ENCODE data around the gene HMOX2. TPM values are rescaled to one million over a fixed set of nuclear protein-coding genes. Genes with fewer than 3 reads are reported as not detected.

HMOX2 gene, protein sequence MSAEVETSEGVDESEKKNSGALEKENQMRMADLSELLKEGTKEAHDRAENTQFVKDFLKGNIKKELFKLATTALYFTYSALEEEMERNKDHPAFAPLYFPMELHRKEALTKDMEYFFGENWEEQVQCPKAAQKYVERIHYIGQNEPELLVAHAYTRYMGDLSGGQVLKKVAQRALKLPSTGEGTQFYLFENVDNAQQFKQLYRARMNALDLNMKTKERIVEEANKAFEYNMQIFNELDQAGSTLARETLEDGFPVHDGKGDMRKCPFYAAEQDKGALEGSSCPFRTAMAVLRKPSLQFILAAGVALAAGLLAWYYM
- polyA plus RNA-seq (2011; rRNA removed): 35.4 and 37.3 TPM in 2 replicates
- 65.7 and 69.4 TPM in 2 replicates for polyA plus RNA-seq (2012; cell fraction: cytosol; rRNA removed)
- 54.9 and 55.2 TPM in 2 replicates for polyA plus RNA-seq (2012; cell fraction: nucleus; rRNA removed)
- polyA plus RNA-seq (2017; fragmentation: RNase III; extraction: RNeasy Plus Mini Kit Qiagen cat#74134 plus additional on column Dnase treatment): 47.7 to 49.6 TPM (median 49.5 TPM) in 3 replicates
- 30.2 and 35.8 TPM in 2 replicates for polyA minus RNA-seq (2011; rRNA and poly(A)+ RNA removed)

DNA sequence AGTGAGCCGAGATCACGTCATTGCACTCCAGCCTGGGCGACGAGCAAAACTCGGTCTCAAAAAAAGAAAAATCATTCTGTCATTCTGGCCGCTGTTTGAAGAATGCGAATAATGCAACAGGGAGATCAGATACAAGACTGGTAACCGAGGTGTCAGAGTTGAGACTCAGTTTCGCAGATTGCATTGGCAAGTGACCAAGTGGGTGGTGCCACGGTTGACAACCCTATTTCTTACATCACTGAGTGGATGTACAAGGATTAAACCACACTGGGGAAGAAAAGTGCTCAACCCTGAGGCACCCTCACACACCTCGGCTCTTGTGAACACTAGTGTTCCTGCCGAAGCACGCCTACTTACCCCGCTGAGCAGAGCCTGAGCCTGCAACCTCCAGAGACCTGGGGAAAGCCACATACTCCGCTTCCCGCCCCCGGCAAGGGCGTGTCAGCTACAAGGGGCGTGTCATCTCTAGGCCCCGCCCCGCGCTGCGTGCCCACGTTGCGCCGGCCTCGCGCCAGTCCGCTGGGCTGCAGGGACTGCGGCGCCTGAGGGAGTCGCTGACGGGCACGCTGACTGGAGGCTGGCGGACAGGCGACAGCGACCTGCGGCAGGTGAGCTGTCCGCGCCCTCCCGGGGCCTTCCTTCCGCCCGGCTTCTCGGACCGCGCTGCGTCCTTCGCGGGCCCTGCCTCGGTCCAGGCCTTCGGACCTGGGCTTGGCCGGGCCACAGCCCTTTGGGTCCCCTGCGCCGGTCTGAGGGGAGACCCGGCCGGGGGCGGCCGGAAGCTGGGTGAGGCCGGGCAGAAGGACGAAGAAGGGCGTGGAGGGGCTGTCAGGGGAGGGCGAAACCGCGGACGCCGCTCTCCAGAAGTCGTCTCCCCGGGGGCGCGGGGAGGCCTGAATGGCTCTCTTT, at the start of gene HMOX2:
HMOX2 (plus strand) TSS at position 519 of the 909 bp plus-strand sequence. CDS start 29,127 bp downstream, outside the sequence.
- peaks cover 4% of the 10 kb centered on the region; the same call in 1 of the 3 replicates for H3K9me3 ChIP-seq
- DNase-seq (ENCODE audit: low read depth in 1 of 2, low spot score in 1 of 2) (peak; percentile 92 to 95), ATAC-seq (peak; percentile 90 to 91), FAIRE-seq (no peak)
- peak within 1 kb of the TSS; percentile 94 for H3K4me2 ChIP-seq
- ChIA-PET POLR2A (interaction anchor here (1.0 to 1.7 kb wide), 5 partner anchors 14 to 38 kb away, joined by 3 to 5 read pairs (median 4); no protein-coding TSS in a partner anchor), CTCF (interaction anchor here (0.7 to 2.7 kb wide), 21 partner anchors 10 to 208 kb away, joined by 3 to 8 read pairs (median 4); partner anchors contain the start of gene C16orf96)
- peaks cover 27% of the 10 kb centered on the region for H3K4me1 ChIP-seq
- peak within 1 kb of the TSS; percentile 78 for H3K4me3 ChIP-seq
- peak within 1 kb of the TSS; percentile 87 to 93 for H3K27ac ChIP-seq
- WGBS (ENCODE audit: missing lambda C conversion rate): 24% methylated on average over 27 of the region's 70 CpGs
- TF ChIP-seq NR3C1 (IDR thresholded peaks at IDR 0.05) (no peak), MAZ (IDR thresholded peaks at IDR 0.05; ENCODE audit: borderline replicate concordance, low read depth, low read length) (no peak), POLR2AphosphoS2 (conservative IDR thresholded peaks at IDR 0.05; ENCODE audit: low read length) (no peak), KDM5A (IDR thresholded peaks at IDR 0.05) (no peak), HMGXB4 (CRISPR knock-in tag; IDR thresholded peaks at IDR 0.05; ENCODE audit: borderline replicate concordance) (peak; percentile 17; the same call in 1 of the 2 replicates), SREBF2 (IDR thresholded peaks at IDR 0.05) (no peak), SMC3 (IDR thresholded peaks at IDR 0.05) (no peak), NPAS2 (CRISPR knock-in tag; IDR thresholded peaks at IDR 0.05; ENCODE audit: borderline replicate concordance) (no peak), MAFK (IDR thresholded peaks at IDR 0.05; ENCODE audit: partially characterized antibody) (no peak), CBX8 (IDR thresholded peaks at IDR 0.05) (no peak), MYC (IDR thresholded peaks at IDR 0.05; ENCODE audit: borderline replicate concordance, low read length) (peak; percentile 81), RARB (CRISPR knock-in tag; IDR thresholded peaks at IDR 0.05) (no peak), ZSCAN20 (CRISPR knock-in tag; IDR thresholded peaks at IDR 0.05) (no peak), FOXS1 (CRISPR knock-in tag; IDR thresholded peaks at IDR 0.05) (no peak), RFX5 (IDR thresholded peaks at IDR 0.05) (no peak), CBX2 (IDR thresholded peaks at IDR 0.05; ENCODE audit: borderline replicate concordance, low read depth) (no peak), ZC3H11A (IDR thresholded peaks at IDR 0.05) (no peak), RCOR1 (IDR thresholded peaks at IDR 0.05; ENCODE audit: low read depth, low read length) (no peak), KDM1A (IDR thresholded peaks at IDR 0.05; ENCODE audit: low read depth) (no peak)
- TF ChIP-seq, protein P1, sequence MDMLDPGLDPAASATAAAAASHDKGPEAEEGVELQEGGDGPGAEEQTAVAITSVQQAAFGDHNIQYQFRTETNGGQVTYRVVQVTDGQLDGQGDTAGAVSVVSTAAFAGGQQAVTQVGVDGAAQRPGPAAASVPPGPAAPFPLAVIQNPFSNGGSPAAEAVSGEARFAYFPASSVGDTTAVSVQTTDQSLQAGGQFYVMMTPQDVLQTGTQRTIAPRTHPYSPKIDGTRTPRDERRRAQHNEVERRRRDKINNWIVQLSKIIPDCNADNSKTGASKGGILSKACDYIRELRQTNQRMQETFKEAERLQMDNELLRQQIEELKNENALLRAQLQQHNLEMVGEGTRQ (IDR thresholded peaks at IDR 0.05): no peak
- TF ChIP-seq, protein P2, sequence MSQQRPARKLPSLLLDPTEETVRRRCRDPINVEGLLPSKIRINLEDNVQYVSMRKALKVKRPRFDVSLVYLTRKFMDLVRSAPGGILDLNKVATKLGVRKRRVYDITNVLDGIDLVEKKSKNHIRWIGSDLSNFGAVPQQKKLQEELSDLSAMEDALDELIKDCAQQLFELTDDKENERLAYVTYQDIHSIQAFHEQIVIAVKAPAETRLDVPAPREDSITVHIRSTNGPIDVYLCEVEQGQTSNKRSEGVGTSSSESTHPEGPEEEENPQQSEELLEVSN (IDR thresholded peaks at IDR 0.05; ENCODE audit: borderline replicate concordance, low read depth): peak; percentile 97
- TF ChIP-seq, protein P3, sequence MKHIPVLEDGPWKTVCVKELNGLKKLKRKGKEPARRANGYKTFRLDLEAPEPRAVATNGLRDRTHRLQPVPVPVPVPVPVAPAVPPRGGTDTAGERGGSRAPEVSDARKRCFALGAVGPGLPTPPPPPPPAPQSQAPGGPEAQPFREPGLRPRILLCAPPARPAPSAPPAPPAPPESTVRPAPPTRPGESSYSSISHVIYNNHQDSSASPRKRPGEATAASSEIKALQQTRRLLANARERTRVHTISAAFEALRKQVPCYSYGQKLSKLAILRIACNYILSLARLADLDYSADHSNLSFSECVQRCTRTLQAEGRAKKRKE (CRISPR knock-in tag; IDR thresholded peaks at IDR 0.05; ENCODE audit: low read depth): no peak
- TF ChIP-seq, protein P4, sequence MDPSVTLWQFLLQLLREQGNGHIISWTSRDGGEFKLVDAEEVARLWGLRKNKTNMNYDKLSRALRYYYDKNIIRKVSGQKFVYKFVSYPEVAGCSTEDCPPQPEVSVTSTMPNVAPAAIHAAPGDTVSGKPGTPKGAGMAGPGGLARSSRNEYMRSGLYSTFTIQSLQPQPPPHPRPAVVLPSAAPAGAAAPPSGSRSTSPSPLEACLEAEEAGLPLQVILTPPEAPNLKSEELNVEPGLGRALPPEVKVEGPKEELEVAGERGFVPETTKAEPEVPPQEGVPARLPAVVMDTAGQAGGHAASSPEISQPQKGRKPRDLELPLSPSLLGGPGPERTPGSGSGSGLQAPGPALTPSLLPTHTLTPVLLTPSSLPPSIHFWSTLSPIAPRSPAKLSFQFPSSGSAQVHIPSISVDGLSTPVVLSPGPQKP (IDR thresholded peaks at IDR 0.05; ENCODE audit: low read depth, low read length): no peak
- TF ChIP-seq, protein P5, sequence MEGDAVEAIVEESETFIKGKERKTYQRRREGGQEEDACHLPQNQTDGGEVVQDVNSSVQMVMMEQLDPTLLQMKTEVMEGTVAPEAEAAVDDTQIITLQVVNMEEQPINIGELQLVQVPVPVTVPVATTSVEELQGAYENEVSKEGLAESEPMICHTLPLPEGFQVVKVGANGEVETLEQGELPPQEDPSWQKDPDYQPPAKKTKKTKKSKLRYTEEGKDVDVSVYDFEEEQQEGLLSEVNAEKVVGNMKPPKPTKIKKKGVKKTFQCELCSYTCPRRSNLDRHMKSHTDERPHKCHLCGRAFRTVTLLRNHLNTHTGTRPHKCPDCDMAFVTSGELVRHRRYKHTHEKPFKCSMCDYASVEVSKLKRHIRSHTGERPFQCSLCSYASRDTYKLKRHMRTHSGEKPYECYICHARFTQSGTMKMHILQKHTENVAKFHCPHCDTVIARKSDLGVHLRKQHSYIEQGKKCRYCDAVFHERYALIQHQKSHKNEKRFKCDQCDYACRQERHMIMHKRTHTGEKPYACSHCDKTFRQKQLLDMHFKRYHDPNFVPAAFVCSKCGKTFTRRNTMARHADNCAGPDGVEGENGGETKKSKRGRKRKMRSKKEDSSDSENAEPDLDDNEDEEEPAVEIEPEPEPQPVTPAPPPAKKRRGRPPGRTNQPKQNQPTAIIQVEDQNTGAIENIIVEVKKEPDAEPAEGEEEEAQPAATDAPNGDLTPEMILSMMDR (IDR thresholded peaks at IDR 0.05): peak; percentile 24
- TF ChIP-seq, protein P6, sequence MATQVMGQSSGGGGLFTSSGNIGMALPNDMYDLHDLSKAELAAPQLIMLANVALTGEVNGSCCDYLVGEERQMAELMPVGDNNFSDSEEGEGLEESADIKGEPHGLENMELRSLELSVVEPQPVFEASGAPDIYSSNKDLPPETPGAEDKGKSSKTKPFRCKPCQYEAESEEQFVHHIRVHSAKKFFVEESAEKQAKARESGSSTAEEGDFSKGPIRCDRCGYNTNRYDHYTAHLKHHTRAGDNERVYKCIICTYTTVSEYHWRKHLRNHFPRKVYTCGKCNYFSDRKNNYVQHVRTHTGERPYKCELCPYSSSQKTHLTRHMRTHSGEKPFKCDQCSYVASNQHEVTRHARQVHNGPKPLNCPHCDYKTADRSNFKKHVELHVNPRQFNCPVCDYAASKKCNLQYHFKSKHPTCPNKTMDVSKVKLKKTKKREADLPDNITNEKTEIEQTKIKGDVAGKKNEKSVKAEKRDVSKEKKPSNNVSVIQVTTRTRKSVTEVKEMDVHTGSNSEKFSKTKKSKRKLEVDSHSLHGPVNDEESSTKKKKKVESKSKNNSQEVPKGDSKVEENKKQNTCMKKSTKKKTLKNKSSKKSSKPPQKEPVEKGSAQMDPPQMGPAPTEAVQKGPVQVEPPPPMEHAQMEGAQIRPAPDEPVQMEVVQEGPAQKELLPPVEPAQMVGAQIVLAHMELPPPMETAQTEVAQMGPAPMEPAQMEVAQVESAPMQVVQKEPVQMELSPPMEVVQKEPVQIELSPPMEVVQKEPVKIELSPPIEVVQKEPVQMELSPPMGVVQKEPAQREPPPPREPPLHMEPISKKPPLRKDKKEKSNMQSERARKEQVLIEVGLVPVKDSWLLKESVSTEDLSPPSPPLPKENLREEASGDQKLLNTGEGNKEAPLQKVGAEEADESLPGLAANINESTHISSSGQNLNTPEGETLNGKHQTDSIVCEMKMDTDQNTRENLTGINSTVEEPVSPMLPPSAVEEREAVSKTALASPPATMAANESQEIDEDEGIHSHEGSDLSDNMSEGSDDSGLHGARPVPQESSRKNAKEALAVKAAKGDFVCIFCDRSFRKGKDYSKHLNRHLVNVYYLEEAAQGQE (IDR thresholded peaks at IDR 0.05): no peak
